ENCODE data around the gene HTD2.

HTD2 gene

GRCh38 chr3:58291671-58292338 is 14.5 kb upstream of the HTD2 start:
- no peaks in the 10 kb centered on the region for H3K4me1 ChIP-seq (ENCODE audit: control insufficient read depth in 2 of 2, insufficient read depth in 2 of 2, low read length in 2 of 2)
- H3K27ac ChIP-seq (ENCODE audit: low read depth in 2 of 2, low read length in 2 of 2) = no peak overlapping the region
- no peak overlapping the region for H3K4me3 ChIP-seq (ENCODE audit: low read length in 2 of 2)
- no peaks in the 10 kb centered on the region for H3K27me3 ChIP-seq (ENCODE audit: control insufficient read depth in 2 of 2, insufficient read depth in 2 of 2, low read length in 2 of 2)
- H3K9me3 ChIP-seq (ENCODE audit: control insufficient read depth in 2 of 2, low read length in 2 of 2) = no peaks in the 10 kb centered on the region
- H3K9ac ChIP-seq (ENCODE audit: low read depth in 1 of 2, low read length in 2 of 2) = no peak overlapping the region
- peaks cover 11 to 16% of the 10 kb centered on the region in 2 donors for H3K36me3 ChIP-seq (ENCODE audit: control insufficient read depth in 2 of 2, insufficient read depth in 2 of 2, low read length in 2 of 2)

GRCh38 chr3:58292866-58293265 is 13.5 kb upstream of the HTD2 start:
- H3K4me1 ChIP-seq (ENCODE audit: control insufficient read depth in 2 of 2, insufficient read depth in 2 of 2, low read length in 2 of 2) = no peaks in the 10 kb centered on the region
- no peaks in the 10 kb centered on the region for H3K9me3 ChIP-seq (ENCODE audit: control insufficient read depth in 2 of 2, low read length in 2 of 2)
- no peak overlapping the region for H3K9ac ChIP-seq (ENCODE audit: low read depth in 1 of 2, low read length in 2 of 2)
- no peaks in the 10 kb centered on the region for H3K27me3 ChIP-seq (ENCODE audit: control insufficient read depth in 2 of 2, insufficient read depth in 2 of 2, low read length in 2 of 2)
- H3K27ac ChIP-seq (ENCODE audit: low read depth in 2 of 2, low read length in 2 of 2) = no peak overlapping the region
- H3K4me3 ChIP-seq (ENCODE audit: low read length in 2 of 2) = no peak overlapping the region
- peaks cover 7 to 11% of the 10 kb centered on the region in 2 donors for H3K36me3 ChIP-seq (ENCODE audit: control insufficient read depth in 2 of 2, insufficient read depth in 2 of 2, low read length in 2 of 2)

- peaks cover 4% of the 10 kb centered on the region in 2 donors for H3K36me3 ChIP-seq (ENCODE audit: control insufficient read depth in 2 of 2, insufficient read depth in 2 of 2, low read length in 2 of 2)
- H3K27me3 ChIP-seq (ENCODE audit: control insufficient read depth in 2 of 2, insufficient read depth in 2 of 2, low read length in 2 of 2) = no peaks in the 10 kb centered on the region
- no peaks in the 10 kb centered on the region for H3K4me1 ChIP-seq (ENCODE audit: control insufficient read depth in 2 of 2, insufficient read depth in 2 of 2, low read length in 2 of 2)
- H3K27ac ChIP-seq (ENCODE audit: low read depth in 2 of 2, low read length in 2 of 2) = no peak overlapping the region
- no peak overlapping the region for H3K9ac ChIP-seq (ENCODE audit: low read depth in 1 of 2, low read length in 2 of 2)
- H3K9me3 ChIP-seq (ENCODE audit: control insufficient read depth in 2 of 2, low read length in 2 of 2) = no peaks in the 10 kb centered on the region
- no peak overlapping the region for H3K4me3 ChIP-seq (ENCODE audit: low read length in 2 of 2)
Observed at GRCh38 chr3:58293516-58293915, 12.8 kb upstream of the HTD2 start.

- Histone ChIP-seq H3K27me3 (ENCODE audit: control insufficient read depth in 2 of 2, insufficient read depth in 2 of 2, low read length in 2 of 2) (no peaks in the 10 kb centered on the region), H3K4me3 (ENCODE audit: low read length in 2 of 2) (no peak overlapping the region), H3K36me3 (ENCODE audit: control insufficient read depth in 2 of 2, insufficient read depth in 2 of 2, low read length in 2 of 2) (peaks cover 0 to 3% of the 10 kb centered on the region in 2 donors), H3K27ac (ENCODE audit: low read depth in 2 of 2, low read length in 2 of 2) (no peak overlapping the region), H3K9me3 (ENCODE audit: control insufficient read depth in 2 of 2, low read length in 2 of 2) (no peaks in the 10 kb centered on the region), H3K4me1 (ENCODE audit: control insufficient read depth in 2 of 2, insufficient read depth in 2 of 2, low read length in 2 of 2) (no peaks in the 10 kb centered on the region), H3K9ac (ENCODE audit: low read depth in 1 of 2, low read length in 2 of 2) (no peak overlapping the region)
Observed at GRCh38 chr3:58296269-58296668, 10.1 kb upstream of the HTD2 start.

GRCh38 chr3:58296843-58297242 is 9.5 kb upstream of the HTD2 start:
- H3K4me1 ChIP-seq (ENCODE audit: control insufficient read depth in 2 of 2, insufficient read depth in 2 of 2, low read length in 2 of 2) = no peaks in the 10 kb centered on the region
- H3K9ac ChIP-seq (ENCODE audit: low read depth in 1 of 2, low read length in 2 of 2) = no peak overlapping the region
- H3K4me3 ChIP-seq (ENCODE audit: low read length in 2 of 2) = no peak overlapping the region
- no peak overlapping the region for H3K27ac ChIP-seq (ENCODE audit: low read depth in 2 of 2, low read length in 2 of 2)
- no peaks in the 10 kb centered on the region for H3K9me3 ChIP-seq (ENCODE audit: control insufficient read depth in 2 of 2, low read length in 2 of 2)
- peaks cover 0 to 3% of the 10 kb centered on the region in 2 donors for H3K36me3 ChIP-seq (ENCODE audit: control insufficient read depth in 2 of 2, insufficient read depth in 2 of 2, low read length in 2 of 2)
- H3K27me3 ChIP-seq (ENCODE audit: control insufficient read depth in 2 of 2, insufficient read depth in 2 of 2, low read length in 2 of 2) = no peaks in the 10 kb centered on the region

GRCh38 chr3:58298190-58298589 is 8.1 kb upstream of the HTD2 start:
- H3K9ac ChIP-seq (ENCODE audit: low read depth in 1 of 2, low read length in 2 of 2) = no peak overlapping the region
- H3K27ac ChIP-seq (ENCODE audit: low read depth in 2 of 2, low read length in 2 of 2) = no peak overlapping the region

GRCh38 chr3:58299075-58299474 is 7.2 kb upstream of the HTD2 start:
- Histone ChIP-seq H3K9ac (ENCODE audit: low read depth in 1 of 2, low read length in 2 of 2) (no peak overlapping the region), H3K4me3 (ENCODE audit: low read length in 2 of 2) (no peak overlapping the region), H3K4me1 (ENCODE audit: control insufficient read depth in 2 of 2, insufficient read depth in 2 of 2, low read length in 2 of 2) (no peaks in the 10 kb centered on the region), H3K36me3 (ENCODE audit: control insufficient read depth in 2 of 2, insufficient read depth in 2 of 2, low read length in 2 of 2) (no peaks in the 10 kb centered on the region), H3K27me3 (ENCODE audit: control insufficient read depth in 2 of 2, insufficient read depth in 2 of 2, low read length in 2 of 2) (peaks cover 0 to 3% of the 10 kb centered on the region in 2 donors), H3K27ac (ENCODE audit: low read depth in 2 of 2, low read length in 2 of 2) (no peak overlapping the region), H3K9me3 (ENCODE audit: control insufficient read depth in 2 of 2, low read length in 2 of 2) (no peaks in the 10 kb centered on the region)

More at GRCh38 chr3:58298190-58298589, 8.1 kb upstream of the HTD2 start:
- peaks cover 0 to 1% of the 10 kb centered on the region in 2 donors for H3K36me3 ChIP-seq (ENCODE audit: control insufficient read depth in 2 of 2, insufficient read depth in 2 of 2, low read length in 2 of 2)
- H3K9me3 ChIP-seq (ENCODE audit: control insufficient read depth in 2 of 2, low read length in 2 of 2) = no peaks in the 10 kb centered on the region
- peaks cover 0 to 3% of the 10 kb centered on the region in 2 donors for H3K27me3 ChIP-seq (ENCODE audit: control insufficient read depth in 2 of 2, insufficient read depth in 2 of 2, low read length in 2 of 2)
- no peak overlapping the region for H3K4me3 ChIP-seq (ENCODE audit: low read length in 2 of 2)
- no peaks in the 10 kb centered on the region for H3K4me1 ChIP-seq (ENCODE audit: control insufficient read depth in 2 of 2, insufficient read depth in 2 of 2, low read length in 2 of 2)

- H3K9me3 ChIP-seq (ENCODE audit: control insufficient read depth in 2 of 2, low read length in 2 of 2) = no peaks in the 10 kb centered on the region
- H3K9ac ChIP-seq (ENCODE audit: low read depth in 1 of 2, low read length in 2 of 2) = no peak overlapping the region
- no peaks in the 10 kb centered on the region for H3K36me3 ChIP-seq (ENCODE audit: control insufficient read depth in 2 of 2, insufficient read depth in 2 of 2, low read length in 2 of 2)
- no peaks in the 10 kb centered on the region for H3K4me1 ChIP-seq (ENCODE audit: control insufficient read depth in 2 of 2, insufficient read depth in 2 of 2, low read length in 2 of 2)
- peaks cover 0 to 3% of the 10 kb centered on the region in 2 donors for H3K27me3 ChIP-seq (ENCODE audit: control insufficient read depth in 2 of 2, insufficient read depth in 2 of 2, low read length in 2 of 2)
- no peak overlapping the region for H3K27ac ChIP-seq (ENCODE audit: low read depth in 2 of 2, low read length in 2 of 2)
- H3K4me3 ChIP-seq (ENCODE audit: low read length in 2 of 2) = no peak overlapping the region
Observed at GRCh38 chr3:58299839-58300516, 6.3 kb upstream of the HTD2 start.

- Histone ChIP-seq H3K4me1 (ENCODE audit: control insufficient read depth in 2 of 2, insufficient read depth in 2 of 2, low read length in 2 of 2) (peaks cover 18% of the 10 kb centered on the region in 2 donors), H3K9me3 (ENCODE audit: control insufficient read depth in 2 of 2, low read length in 2 of 2) (no peaks in the 10 kb centered on the region), H3K9ac (ENCODE audit: low read depth in 1 of 2, low read length in 2 of 2) (peak overlapping the region; percentile 92 to 97), H3K4me3 (ENCODE audit: low read length in 2 of 2) (peak overlapping the region; percentile 96 to 97), H3K27ac (ENCODE audit: low read depth in 2 of 2, low read length in 2 of 2) (peak overlapping the region in 1 of 2 donors; percentile 98), H3K36me3 (ENCODE audit: control insufficient read depth in 2 of 2, insufficient read depth in 2 of 2, low read length in 2 of 2) (peaks cover 25 to 29% of the 10 kb centered on the region in 2 donors), H3K27me3 (ENCODE audit: control insufficient read depth in 2 of 2, insufficient read depth in 2 of 2, low read length in 2 of 2) (no peaks in the 10 kb centered on the region)
Observed at GRCh38 chr3:58307639-58308215, 1.4 kb downstream of the HTD2 start.

GRCh38 chr3:58308728-58309127 is 2.4 kb downstream of the HTD2 start:
- H3K36me3 ChIP-seq (ENCODE audit: control insufficient read depth in 2 of 2, insufficient read depth in 2 of 2, low read length in 2 of 2) = peaks cover 28 to 29% of the 10 kb centered on the region in 2 donors
- no peaks in the 10 kb centered on the region for H3K27me3 ChIP-seq (ENCODE audit: control insufficient read depth in 2 of 2, insufficient read depth in 2 of 2, low read length in 2 of 2)
- peak overlapping the region in 1 of 2 donors; percentile 5 for H3K4me3 ChIP-seq (ENCODE audit: low read length in 2 of 2)
- H3K9ac ChIP-seq (ENCODE audit: low read depth in 1 of 2, low read length in 2 of 2) = peak overlapping the region in 1 of 2 donors; percentile 42
- H3K9me3 ChIP-seq (ENCODE audit: control insufficient read depth in 2 of 2, low read length in 2 of 2) = no peaks in the 10 kb centered on the region
- H3K27ac ChIP-seq (ENCODE audit: low read depth in 2 of 2, low read length in 2 of 2) = no peak overlapping the region
- peaks cover 18% of the 10 kb centered on the region in 2 donors for H3K4me1 ChIP-seq (ENCODE audit: control insufficient read depth in 2 of 2, insufficient read depth in 2 of 2, low read length in 2 of 2)

All from mucosa of rectum (tissue), 2 donors.